Caco-2 (cell line): ENCODE data around the gene FRS2. TPM values are rescaled to one million over a fixed set of nuclear protein-coding genes. Genes with fewer than 3 reads are reported as not detected.

ENCODE experiments used
- BruUV-seq: library from RNA; stranded (reverse); fragments of 400-500 nt; replicated peaks from 2 replicates; lab custom pipeline; 2021; lab: Mats Ljungman, UMichigan
- CTCF ChIA-PET: fragments of 300-600 bp; sonication (Branson Sonifier 250); formaldehyde crosslinking; loops from one replicate; lab custom pipeline; 2022; ENCODE audit warnings: antibody characterized with exemption; lab: Charles Lee
- POLR2A ChIA-PET: fragments of 300-600 bp; sonication (Branson Sonifier 250); formaldehyde crosslinking; loops from one replicate; lab custom pipeline; 2022; ENCODE audit warnings: antibody characterized with exemption; lab: Charles Lee
- DNase-seq, 2 experiments: peaks; one replicate each; pipeline versions ENCODE4 v3.0.0 to v3.0.0-alpha.2; 2020 to 2022
- H3K27me3 ChIP-seq: replicated peaks from 2 replicates; pipeline ENCODE4 v1.6.0; 2011; ENCODE audit warnings: low read length; ENCODE audit not compliant: control insufficient read depth, insufficient read depth
- H3K36me3 ChIP-seq: 2 replicates; pipeline ENCODE4 v1.5.1; 2011; ENCODE audit warnings: low read length; ENCODE audit not compliant: control insufficient read depth, insufficient read depth
- H3K4me1 ChIP-seq: fragments of 250-450 bp; sonication (Bioruptor Pico); 2 replicates; pipeline ENCODE4 v1.5.1; 2020; ENCODE audit warnings: mild to moderate bottlenecking
- H3K4me3 ChIP-seq: 2 replicates; pipeline ENCODE4 v1.5.1; 2011; ENCODE audit warnings: low read depth, mild to moderate bottlenecking, control low read depth, low read length
- H3K9me3 ChIP-seq: fragments of 250-450 bp; sonication (Bioruptor Pico); 2 replicates; pipeline ENCODE4 v1.5.1; 2020; ENCODE audit warnings: mild to moderate bottlenecking, moderate library complexity
- H3K27ac Mint-ChIP-seq: one replicate; pipeline ENCODE4 v1.8.0; 2022; ENCODE audit warnings: mixed read lengths; ENCODE audit not compliant: unreplicated experiment
- H3K27me3 Mint-ChIP-seq: one replicate; pipeline ENCODE4 v1.8.0; 2022; ENCODE audit warnings: mixed read lengths; ENCODE audit not compliant: insufficient read depth, unreplicated experiment
- H3K36me3 Mint-ChIP-seq: one replicate; pipeline ENCODE4 v1.8.0; 2022; ENCODE audit warnings: mild to moderate bottlenecking, mixed read lengths; ENCODE audit not compliant: insufficient read depth, unreplicated experiment
- H3K4me1 Mint-ChIP-seq: one replicate; pipeline ENCODE4 v1.8.0; 2022; ENCODE audit warnings: low read depth, mixed read lengths; ENCODE audit not compliant: unreplicated experiment
- H3K4me3 Mint-ChIP-seq: one replicate; pipeline ENCODE4 v1.8.0; 2022; ENCODE audit warnings: mild to moderate bottlenecking, moderate library complexity, mixed read lengths; ENCODE audit not compliant: unreplicated experiment
- H3K9me3 Mint-ChIP-seq: one replicate; pipeline ENCODE4 v1.8.0; 2022; ENCODE audit warnings: mixed read lengths; ENCODE audit not compliant: unreplicated experiment
- intact Hi-C: fragments of 100-400 bp; cut with micrococcal nuclease; formaldehyde crosslinking; loops from one replicate; pipeline ENCODE4 v1.10.0; 2022; ENCODE audit not compliant: unreplicated experiment
- microRNA-seq: library from miRNA; unstranded; fragments of <30 nt; microRNA quantifications from one replicate; pipeline ENCODE4 v1.2.0, GENCODE V29; 2022
- total RNA-seq: library from RNA; stranded (reverse); gene quantifications from 2 replicates; pipeline ENCODE4 v1.2.3, GENCODE V29; 2022
- TF ChIP-seq, protein P1 (sequence below), 2 experiments: fragments of 200-600 bp in 1 of 2; IDR thresholded peaks; 1 replicate in 1 of 2; 2 replicates in 1 of 2; pipeline versions ENCODE4 v1.5.1 to v1.8.0; 2011 to 2022; ENCODE audit warnings: antibody characterized with exemption in 1 of 2, control low read depth in 1 of 2, inconsistent platforms in 1 of 2, low read depth in 1 of 2, low read length in 1 of 2, mild to moderate bottlenecking in 1 of 2, moderate library complexity in 1 of 2; ENCODE audit not compliant: insufficient read depth in 1 of 2, severe bottlenecking in 1 of 2, unreplicated experiment in 1 of 2

FRS2 gene
- total RNA-seq, 1 experiment from 2014 or later, result 82.3 TPM

DNA sequence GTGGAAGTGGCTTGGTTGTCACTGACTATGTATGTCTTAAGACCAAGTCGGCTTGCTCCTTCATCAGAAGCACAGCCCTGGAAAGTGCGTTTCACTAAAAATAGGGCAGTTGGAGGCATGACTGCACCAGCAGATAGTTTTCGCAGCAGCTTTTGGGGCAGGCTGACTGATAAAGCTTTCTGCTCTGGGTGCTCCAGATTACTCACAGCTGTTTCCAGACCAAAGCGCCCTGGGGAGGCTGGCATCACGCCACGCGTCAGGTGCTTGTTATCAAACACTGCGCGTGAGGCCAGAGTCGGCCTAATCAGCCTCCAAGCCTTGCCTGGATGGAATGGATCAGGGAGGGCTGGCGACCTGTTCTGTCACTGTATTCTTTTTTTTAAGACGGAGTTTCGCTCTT lies 153.8 kb downstream of the FRS2 start:
- POLR2A ChIA-PET, result no interaction called here
- CTCF ChIA-PET, result no interaction called here
- intact Hi-C loops, result no loop called here
- no peak overlapping the region for H3K4me3 ChIP-seq
- H3K36me3 ChIP-seq, result no peaks in the 10 kb centered on the region
- no peaks in the 10 kb centered on the region for H3K27me3 Mint-ChIP-seq
- no peaks in the 10 kb centered on the region for H3K27me3 ChIP-seq
- H3K4me1 Mint-ChIP-seq, result peaks cover 11% of the 10 kb centered on the region
- peaks cover 9% of the 10 kb centered on the region for H3K9me3 Mint-ChIP-seq
- no peaks in the 10 kb centered on the region for H3K4me1 ChIP-seq
- no peak for DNase-seq
- no peaks in the 10 kb centered on the region for H3K36me3 Mint-ChIP-seq
- no peaks in the 10 kb centered on the region for H3K9me3 ChIP-seq
- H3K27ac Mint-ChIP-seq, result no peak overlapping the region
- BruUV-seq, result no TSS peak
- TF ChIP-seq, protein P1, sequence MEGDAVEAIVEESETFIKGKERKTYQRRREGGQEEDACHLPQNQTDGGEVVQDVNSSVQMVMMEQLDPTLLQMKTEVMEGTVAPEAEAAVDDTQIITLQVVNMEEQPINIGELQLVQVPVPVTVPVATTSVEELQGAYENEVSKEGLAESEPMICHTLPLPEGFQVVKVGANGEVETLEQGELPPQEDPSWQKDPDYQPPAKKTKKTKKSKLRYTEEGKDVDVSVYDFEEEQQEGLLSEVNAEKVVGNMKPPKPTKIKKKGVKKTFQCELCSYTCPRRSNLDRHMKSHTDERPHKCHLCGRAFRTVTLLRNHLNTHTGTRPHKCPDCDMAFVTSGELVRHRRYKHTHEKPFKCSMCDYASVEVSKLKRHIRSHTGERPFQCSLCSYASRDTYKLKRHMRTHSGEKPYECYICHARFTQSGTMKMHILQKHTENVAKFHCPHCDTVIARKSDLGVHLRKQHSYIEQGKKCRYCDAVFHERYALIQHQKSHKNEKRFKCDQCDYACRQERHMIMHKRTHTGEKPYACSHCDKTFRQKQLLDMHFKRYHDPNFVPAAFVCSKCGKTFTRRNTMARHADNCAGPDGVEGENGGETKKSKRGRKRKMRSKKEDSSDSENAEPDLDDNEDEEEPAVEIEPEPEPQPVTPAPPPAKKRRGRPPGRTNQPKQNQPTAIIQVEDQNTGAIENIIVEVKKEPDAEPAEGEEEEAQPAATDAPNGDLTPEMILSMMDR (IDR thresholded peaks at IDR 0.05; ENCODE audit: insufficient read depth in 1 of 2, low read depth in 1 of 2, low read length in 1 of 2, severe bottlenecking in 1 of 2, unreplicated experiment in 1 of 2), result no peak
- no peak overlapping the region for H3K4me3 Mint-ChIP-seq

DNA sequence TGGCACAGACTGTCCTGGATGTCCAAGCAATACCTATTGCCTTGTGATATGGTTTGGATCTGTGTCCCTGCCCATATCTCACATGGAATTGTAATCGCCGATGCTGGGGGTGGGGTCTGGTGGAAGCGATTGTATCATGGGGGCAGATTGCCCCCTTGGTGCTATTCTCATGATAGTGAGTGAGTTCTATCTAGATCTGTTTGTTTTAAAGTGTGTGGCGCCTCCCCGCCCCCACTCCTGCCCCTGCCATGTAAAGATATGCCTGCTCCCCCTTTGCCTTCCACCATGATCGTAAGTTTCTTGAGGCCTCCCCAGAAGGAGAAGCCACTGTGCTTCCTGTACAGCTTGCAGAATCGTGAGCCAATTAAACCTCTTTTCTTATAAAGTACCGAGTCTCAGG lies 157.3 kb downstream of the FRS2 start:
- DNase-seq, result no peak
- Histone ChIP-seq H3K9me3 (no peaks in the 10 kb centered on the region), H3K27me3 (no peaks in the 10 kb centered on the region), H3K4me3 (no peak overlapping the region), H3K36me3 (no peaks in the 10 kb centered on the region), H3K4me1 (peaks cover 3% of the 10 kb centered on the region; the same call in 1 of the 2 replicates)
- Mint-ChIP-seq H3K27me3 (no peaks in the 10 kb centered on the region), H3K4me1 (no peaks in the 10 kb centered on the region), H3K36me3 (no peaks in the 10 kb centered on the region), H3K4me3 (no peak overlapping the region), H3K27ac (no peak overlapping the region), H3K9me3 (no peaks in the 10 kb centered on the region)
- intact Hi-C loops, result no loop called here
- ChIA-PET POLR2A (no interaction called here), CTCF (interaction anchor here (0.7 kb wide), 1 partner anchor 462 kb away, joined by 3 read pairs; no protein-coding TSS in a partner anchor)
- TF ChIP-seq, protein P1 (IDR thresholded peaks at IDR 0.05; ENCODE audit: insufficient read depth in 1 of 2, low read depth in 1 of 2, low read length in 1 of 2, severe bottlenecking in 1 of 2, unreplicated experiment in 1 of 2), result no peak
- no TSS peak for BruUV-seq

Small RNA genes lying within 50 kb of the gene (microRNA-seq; reads per million reads assigned to microRNA genes)
- gene MIR3913-1 (not detected), gene MIR3913-2 (not detected)

Other genes with a start within 250 kb of the FRS2 start
- gene CPSF6, start 230.8 kb upstream of the FRS2 start, total RNA-seq, result 118 and 124 TPM in 2 replicates
- 16.8 and 16.9 TPM in 2 replicates for gene LYZ, start 122.0 kb upstream of the FRS2 start, total RNA-seq
- gene YEATS4, start 110.6 kb upstream of the FRS2 start, total RNA-seq, result 40.9 and 42.6 TPM in 2 replicates
- gene CCT2, start 115.1 kb downstream of the FRS2 start, total RNA-seq, result 321 and 341 TPM in 2 replicates
- not detected in 2 replicates for gene LRRC10, start 140.5 kb downstream of the FRS2 start, total RNA-seq
- gene BEST3, start 228.9 kb downstream of the FRS2 start, total RNA-seq, result 1.3 and 1.5 TPM in 2 replicates